GM21515 (cell line): Measurements from ENCODE around the gene TRAF3IP1.

ENCODE experiments used
- ATAC-seq: cut with Tn5 transposase; IDR thresholded peaks from one replicate; pipeline ENCODE4 v1.9.1; 2021; ENCODE audit not compliant: unreplicated experiment

Gene TRAF3IP1

GRCh38 chr2:238424313-238424700 lies 104.0 kb downstream of the TRAF3IP1 start:
- ATAC-seq: no peak

- no peak for ATAC-seq
Measured at GRCh38 chr2:238425505-238425978, 105.2 kb downstream of the TRAF3IP1 start.

DNA sequence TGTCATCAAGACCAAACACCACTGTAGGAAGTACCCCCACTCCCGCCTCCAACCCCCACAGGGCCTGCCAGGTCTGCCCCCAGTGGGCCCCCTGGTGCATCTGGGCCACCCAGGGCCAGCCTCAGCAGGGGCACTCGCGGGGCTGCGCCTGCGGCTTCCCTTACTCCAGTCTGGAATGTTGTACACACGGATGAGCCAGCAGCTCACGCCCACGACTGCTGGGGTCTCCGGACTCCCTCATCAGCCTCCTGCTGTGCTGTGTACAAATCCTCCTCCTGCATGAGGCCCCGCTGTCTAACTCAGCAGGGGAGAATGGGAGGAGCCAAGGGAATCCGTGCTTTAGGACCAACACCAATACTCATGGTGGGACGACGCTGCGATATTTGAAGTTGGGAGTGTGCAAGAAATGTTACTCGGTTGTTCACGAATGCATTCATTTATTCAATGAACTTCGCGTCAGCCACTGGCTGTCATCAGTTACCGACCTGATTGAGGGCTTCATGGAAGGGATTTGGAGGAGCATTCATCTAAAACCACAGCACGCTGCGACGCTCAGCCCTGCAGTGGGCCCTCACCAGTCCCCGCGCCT lies 105.8 kb downstream of the TRAF3IP1 start:
- peak; percentile 18 for ATAC-seq

GRCh38 chr2:238426568-238427434 lies 106.5 kb downstream of the TRAF3IP1 start, which contains the start of gene ASB1:
TSS of gene ASB1 (plus strand) at chr2:238426927. CDS start at chr2:238427071, 144 bp downstream.
- ATAC-seq: peak; percentile 82

DNA sequence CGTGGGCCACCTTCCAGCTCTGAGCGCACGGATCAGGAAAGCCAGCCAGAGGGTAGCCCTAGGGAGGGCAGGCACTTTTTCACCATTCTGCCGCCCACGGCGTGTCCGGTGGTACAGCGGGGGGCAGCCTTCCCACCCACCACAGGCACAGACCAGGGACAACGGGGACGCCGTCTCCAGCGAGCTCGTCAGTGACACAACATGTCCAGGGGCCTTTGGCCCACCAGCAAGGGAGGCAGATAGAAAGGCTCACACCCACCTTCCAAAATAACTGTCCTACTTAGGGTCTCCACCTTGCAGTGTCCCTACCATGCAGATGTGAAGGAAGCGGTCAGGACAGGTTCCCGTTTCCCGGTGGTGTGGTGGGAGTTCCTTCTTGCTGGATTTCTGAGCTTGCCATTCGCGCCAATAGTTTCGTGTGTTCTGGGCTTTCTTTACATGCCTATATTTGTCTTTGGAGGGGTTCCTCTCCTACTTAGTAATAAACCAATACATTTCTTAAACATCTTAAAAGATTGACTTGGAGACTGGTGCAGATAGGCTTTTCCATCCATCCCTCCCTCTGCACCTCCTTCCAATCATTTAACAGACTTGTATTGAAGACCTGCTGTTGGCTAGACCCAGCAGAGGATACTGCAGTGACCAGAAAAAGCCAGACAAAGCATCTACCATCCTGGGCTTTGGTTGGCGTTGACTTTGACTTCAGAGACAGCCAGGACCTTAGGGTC lies 107.3 kb downstream of the TRAF3IP1 start:
- ATAC-seq: peak; percentile 4

GRCh38 chr2:238428866-238429265 lies 108.5 kb downstream of the TRAF3IP1 start:
- ATAC-seq: no peak

DNA sequence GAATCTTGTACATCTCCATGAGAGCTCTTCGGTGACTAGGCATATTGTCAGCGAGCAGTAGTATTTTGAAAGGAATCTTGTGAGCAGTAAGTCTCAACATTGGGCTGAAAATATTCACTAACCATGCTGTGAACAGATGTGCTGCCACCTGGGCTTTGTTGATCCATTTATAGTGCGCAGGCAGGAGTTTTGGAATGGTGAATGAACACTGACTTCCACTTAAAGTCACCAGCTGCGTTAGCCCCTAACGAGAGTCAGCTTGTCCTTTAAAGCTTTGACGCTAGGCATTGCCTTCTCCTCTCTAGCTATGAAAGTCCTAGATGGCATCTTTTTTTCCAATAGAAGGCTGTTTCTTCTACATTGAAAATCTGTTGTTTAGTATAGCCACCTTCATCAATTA lies 110.5 kb downstream of the TRAF3IP1 start:
- ATAC-seq: no peak

GRCh38 chr2:238431456-238431855 lies 111.1 kb downstream of the TRAF3IP1 start:
- no peak for ATAC-seq

- no peak for ATAC-seq
Measured at GRCh38 chr2:238433300-238433915, 113.1 kb downstream of the TRAF3IP1 start.

DNA sequence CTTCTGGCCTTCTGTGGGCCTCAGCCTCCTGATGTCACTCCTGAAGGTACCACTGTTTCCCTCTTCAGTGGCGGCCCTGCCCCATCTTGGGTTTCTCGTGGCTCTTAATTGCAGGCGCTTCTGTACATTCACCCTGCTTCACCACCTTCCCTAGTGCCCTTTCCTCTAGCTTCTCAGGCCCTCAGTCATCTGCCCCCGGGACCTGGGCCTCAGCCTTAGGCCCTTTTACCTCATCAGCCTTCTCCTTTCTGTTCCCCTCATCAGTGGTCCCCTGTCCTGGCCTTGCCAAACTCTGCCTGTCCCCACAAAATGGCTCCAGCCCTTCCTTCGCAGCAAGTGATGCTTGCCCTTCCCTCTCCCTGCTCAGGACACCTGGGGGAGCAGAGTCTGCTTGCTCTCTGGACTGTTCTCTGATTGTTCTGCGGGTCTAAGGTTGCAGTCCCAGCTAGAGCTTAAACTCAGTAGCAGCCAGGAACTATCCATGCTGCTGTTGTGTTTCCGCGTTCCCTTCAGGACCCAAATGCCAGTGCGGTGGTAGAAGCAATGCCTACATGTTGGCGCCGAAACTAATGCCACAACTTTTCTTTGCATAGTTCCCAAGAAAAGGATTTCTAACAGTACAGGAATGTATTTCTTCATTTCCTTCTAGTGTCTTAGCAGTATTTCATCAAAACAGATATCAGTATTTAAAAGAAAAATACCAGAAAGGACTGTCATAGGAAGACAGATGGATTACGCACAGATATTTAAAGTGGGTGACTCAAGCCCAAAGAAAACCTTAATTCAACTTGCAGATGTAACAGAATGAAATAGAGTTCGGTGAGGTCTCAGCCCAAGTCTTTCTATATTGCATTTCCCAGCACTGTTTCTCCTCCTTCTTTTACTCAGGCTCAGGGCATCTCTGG lies 113.9 kb downstream of the TRAF3IP1 start:
- no peak for ATAC-seq

GRCh38 chr2:238434846-238435751 lies 114.8 kb downstream of the TRAF3IP1 start:
- ATAC-seq: no peak

DNA sequence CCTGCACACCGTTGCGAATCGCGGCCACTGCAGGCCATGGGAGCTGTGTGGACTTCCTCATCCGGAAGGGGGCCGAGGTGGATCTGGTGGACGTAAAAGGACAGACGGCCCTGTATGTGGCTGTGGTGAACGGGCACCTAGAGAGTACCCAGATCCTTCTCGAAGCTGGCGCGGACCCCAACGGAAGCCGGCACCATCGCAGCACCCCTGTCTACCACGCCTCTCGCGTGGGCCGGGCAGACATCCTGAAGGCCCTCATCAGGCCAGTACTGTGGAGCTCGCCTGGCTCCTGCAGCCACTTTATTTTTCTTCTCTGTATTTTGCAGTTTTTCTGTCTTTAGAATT lies 115.4 kb downstream of the TRAF3IP1 start:
- no peak for ATAC-seq

DNA sequence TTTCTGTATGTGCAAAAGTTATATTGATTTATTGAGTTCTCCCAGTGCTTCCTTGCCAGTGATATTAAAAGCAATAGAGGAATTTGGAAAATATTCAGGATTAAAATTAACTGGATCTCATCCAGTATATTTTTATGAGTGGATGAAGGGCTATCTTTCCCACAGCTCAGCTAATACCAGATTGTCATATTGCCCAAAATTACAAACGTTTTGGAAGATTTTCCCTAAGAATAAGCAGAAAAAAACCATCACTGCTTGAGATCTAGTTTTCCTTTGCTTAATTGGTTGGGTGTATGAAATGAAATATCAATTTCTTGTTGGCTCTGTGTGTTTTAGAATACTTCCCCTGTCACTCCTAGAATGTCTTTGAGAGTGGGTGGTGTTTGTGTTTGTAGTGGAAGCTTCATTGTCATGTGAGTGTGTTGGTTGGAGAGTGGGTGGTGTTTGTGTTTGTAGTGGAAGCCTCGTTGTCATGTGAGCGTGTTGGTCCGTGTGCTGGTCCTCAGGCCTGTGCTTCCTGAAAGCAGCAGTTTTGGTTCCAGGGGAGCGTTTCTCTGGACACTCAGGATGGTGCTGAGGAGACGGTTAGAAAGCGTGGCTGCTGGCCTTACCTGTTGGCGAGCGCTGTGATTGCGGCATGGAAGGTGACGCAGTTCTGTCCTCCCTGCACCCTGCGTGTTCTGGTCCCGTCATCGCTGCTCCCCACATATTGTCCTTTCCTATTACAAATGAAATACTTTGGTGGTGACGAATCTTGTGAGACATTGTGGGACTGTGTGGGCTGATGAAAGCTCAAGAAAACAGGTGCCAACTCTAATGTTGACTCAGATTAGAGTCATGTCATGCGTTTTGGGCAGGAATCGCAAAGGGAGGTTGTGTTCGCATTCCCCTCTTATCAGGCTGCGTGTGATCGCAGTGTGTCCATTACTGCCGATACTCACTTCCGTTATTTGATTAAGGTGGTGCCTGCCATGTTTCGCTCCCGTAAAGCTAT lies 118.8 kb downstream of the TRAF3IP1 start:
- no peak for ATAC-seq

DNA sequence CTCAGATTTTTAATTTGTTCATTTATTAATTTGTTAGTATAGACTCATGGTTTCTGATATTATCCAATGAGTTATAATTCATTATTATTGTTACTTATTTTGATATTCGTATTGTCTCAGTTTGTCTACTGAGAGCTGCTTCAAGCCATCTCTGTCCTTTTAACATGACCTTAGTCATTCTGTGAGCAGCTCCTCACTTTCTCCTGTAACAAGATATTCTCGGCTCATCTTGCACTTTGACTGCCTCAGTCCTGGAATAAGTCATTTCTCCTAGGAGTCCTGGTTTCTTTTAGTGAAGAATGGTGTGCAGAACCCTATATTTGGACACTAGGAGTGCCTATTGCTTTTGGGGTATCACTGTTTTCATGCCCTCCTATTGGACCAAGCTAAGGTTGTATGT lies 119.6 kb downstream of the TRAF3IP1 start:
- no peak for ATAC-seq

DNA sequence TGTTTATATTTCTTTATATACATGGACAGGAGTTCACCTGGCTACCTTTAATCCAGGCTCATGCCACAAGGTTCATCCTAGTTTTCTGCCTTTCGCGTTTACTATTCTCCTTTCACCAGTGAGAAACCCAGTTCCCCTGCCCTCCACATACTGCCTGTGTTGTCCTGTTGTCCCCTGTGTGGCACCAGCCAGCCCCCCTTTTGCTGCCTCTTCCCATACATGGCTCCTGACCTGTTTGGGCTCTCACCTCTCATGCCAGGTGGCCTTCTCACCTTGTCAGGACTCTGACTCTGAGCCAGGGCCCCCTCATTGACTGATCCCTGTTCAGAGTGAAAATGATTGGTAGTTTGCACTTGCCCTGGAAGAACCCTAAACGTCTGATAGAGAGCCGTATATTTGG lies 120.0 kb downstream of the TRAF3IP1 start:
- ATAC-seq: no peak

DNA sequence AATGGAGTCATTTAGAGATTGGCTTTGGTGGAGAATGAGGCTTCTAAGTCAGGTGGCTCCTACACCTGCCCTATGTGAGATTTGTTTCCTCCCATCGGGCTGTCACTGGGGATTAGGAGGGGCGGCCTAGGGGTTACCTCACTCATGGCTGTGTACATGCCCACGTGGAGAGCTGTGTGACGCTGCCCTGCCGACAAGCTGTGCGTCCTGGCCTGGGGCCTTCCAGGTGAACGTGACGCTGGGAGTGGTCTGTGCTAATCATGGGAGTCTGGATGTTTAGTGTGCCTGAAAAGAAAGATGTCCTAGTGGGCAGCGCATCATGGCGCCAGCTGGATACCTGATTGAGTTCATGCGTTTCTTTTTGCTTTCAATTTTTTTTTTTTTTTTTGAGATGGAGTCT lies 120.4 kb downstream of the TRAF3IP1 start:
- ATAC-seq: no peak

DNA sequence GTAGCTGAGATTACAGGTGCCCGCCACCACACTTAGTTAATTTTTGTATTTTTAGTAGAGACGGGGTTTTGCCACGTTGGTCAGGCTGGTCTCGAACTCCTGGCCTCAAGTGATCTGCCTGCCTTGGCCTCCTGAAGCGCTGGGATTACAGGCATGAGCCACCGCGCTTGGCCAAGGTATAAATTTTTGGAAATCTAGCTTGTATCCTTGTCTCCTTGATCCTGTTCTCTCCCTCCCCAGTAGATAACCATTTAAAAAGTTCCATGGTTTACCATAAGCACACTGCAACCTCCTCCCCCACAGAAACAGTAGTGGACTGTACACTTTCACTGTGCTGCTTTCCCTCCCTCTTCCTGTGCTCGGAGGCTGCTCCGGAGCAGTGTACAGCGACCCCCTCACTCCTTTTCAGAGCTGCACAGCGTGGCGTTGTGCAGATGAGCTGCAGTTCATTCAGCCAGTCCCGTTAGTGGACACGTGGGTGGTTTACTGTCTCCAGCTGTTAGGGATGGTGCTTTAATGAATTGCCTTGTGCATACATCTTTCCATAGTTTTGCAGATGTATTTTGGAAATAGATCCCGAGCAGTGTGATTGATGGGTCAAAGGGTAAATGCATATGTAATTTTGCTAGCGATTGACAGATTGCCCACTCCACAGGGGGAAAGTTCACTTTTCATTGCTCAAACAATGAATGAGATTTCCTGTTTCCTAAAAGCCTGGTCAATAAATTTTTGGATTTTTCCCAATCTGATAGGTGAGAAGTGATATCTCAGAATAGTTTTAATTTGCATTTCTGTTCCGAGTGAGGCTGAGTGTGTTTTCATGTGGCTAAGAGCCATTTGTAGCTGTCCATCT lies 121.2 kb downstream of the TRAF3IP1 start:
- ATAC-seq: no peak
